Hematopoietic multipotent progenitor cell treated with erythropoietin and hydrocortisone succinate and interleukin-3 and kit ligand, for 15 days (in vitro differentiated cells): Measurements from ENCODE around the gene GNAT2.

ENCODE experiments used
- DNase-seq: peaks from one replicate; pipeline ENCODE4 v3.0.0-alpha.2; 2015; ENCODE audit warnings: low spot score

Gene GNAT2

DNA sequence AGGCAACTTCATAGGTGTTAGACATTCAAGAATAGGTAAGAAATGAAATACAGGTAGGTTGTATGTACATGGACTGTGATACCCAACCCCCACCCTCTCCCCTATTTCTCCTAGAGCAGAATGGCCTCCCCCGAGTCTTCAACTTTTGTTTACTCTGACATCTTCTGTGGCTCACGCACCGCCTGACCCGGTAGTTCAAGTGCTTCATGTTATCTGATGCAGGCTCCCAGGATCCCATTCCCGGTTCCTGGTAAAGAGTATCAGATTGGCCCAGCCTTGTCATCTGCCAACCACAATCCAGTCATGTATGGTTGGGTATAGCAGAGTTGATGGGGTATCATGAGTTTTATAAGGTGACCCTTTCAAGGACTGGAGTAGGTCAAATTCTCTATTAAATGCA is 61.9 kb downstream of the GNAT2 start:
- no peak for DNase-seq

DNA sequence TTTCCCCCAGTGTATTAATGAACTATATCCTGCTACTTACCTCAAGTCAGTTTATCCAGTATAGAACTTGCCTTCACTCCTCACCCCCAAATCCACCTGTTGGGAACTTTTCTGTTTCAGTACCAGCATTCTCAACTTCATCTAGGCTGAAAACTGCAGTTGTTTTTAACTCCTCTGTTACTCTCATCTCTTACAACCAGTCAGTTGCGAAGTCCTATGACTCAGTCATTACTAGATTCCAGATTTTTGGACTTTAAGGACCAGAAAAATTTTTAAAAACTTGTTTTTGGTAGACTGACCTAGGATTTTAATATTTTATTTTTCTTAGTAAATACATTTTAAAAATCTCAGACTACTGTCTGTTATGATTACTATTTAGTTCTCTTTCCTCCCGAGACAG is 62.9 kb downstream of the GNAT2 start:
- no peak for DNase-seq
